GM12878 (cell line): Measurements from ENCODE around the gene ELP2. TPM values are rescaled to one million over a fixed set of nuclear protein-coding genes. Genes with fewer than 3 reads are reported as not detected.
A peak's percentile ranks its signal among the peaks of the same experiment; 100 is the strongest.

Experiments
- ATAC-seq: fragments of 200-7000 bp; cut with Tn5 transposase; 3 replicates; pipeline ENCODE4 v1.9.1; 2020; ENCODE audit warnings: mild to moderate bottlenecking, moderate library complexity
- BruUV-seq: library from RNA; stranded (reverse); fragments of 400-500 nt; replicated peaks from 2 replicates; lab custom pipeline; 2021; lab: Mats Ljungman, UMichigan
- CTCF ChIA-PET: fragments of 300-600 bp; sonication (Branson Sonifier 250); formaldehyde crosslinking; extraction: SDS; loops from one replicate; lab custom pipeline; 2021; ENCODE audit warnings: inconsistent platforms; lab: Yijun Ruan, JAX
- POLR2A ChIA-PET: fragments of 350-600 bp; formaldehyde crosslinking; extraction: SDS; loops from one replicate; lab custom pipeline; 2021; ENCODE audit warnings: inconsistent platforms; lab: Charles Lee
- RAD21 ChIA-PET: fragments of 300-600 bp; sonication (Branson Sonifier 250); formaldehyde crosslinking; loops from one replicate; lab custom pipeline; 2023; ENCODE audit warnings: antibody characterized with exemption; ENCODE audit not compliant: unreplicated experiment; lab: Charles Lee
- SMC1A ChIA-PET: fragments of 300-600 bp; sonication (Branson Sonifier 250); formaldehyde crosslinking; loops from one replicate; lab custom pipeline; 2023; ENCODE audit not compliant: unreplicated experiment, uncharacterized antibody; lab: Charles Lee
- DNase-seq: peaks from one replicate; pipeline ENCODE4 v3.0.0-alpha.2; 2011; ENCODE audit warnings: low read depth, low spot score
- FAIRE-seq: peaks from 3 replicates; lab custom pipeline; 2011; peaks lifted over from hg19 to GRCh38; lab: Jason Lieb, UNC
- H2AFZ ChIP-seq: 2 replicates; pipeline ENCODE4 v1.6.0; 2011; ENCODE audit warnings: low read depth, low read length, control low read depth; ENCODE audit not compliant: control insufficient read depth
- H3K27ac ChIP-seq: 2 replicates; pipeline ENCODE4 v1.5.1; 2011; ENCODE audit warnings: control low read depth; ENCODE audit not compliant: control insufficient read depth, insufficient read depth
- H3K27me3 ChIP-seq, 2 experiments: replicated peaks in 1 of 2; 2 replicates each; pipeline versions ENCODE4 v1.6.0 to v1.6.1; 2011; ENCODE audit warnings: low read length in 1 of 2; ENCODE audit not compliant: control insufficient read depth in 2 of 2, insufficient read depth in 2 of 2
- H3K36me3 ChIP-seq, 2 experiments: 2 replicates each; pipeline ENCODE4 v1.5.1; 2011; ENCODE audit warnings: low read length in 1 of 2; ENCODE audit not compliant: control insufficient read depth in 2 of 2, insufficient read depth in 2 of 2
- H3K4me1 ChIP-seq: 2 replicates; pipeline ENCODE4 v1.6.1; 2011; ENCODE audit warnings: mild to moderate bottlenecking, low read length, moderate library complexity, mixed read lengths; ENCODE audit not compliant: control insufficient read depth, insufficient read depth
- H3K4me2 ChIP-seq: 2 replicates; pipeline ENCODE4 v1.6.0; 2011; ENCODE audit warnings: control low read depth; ENCODE audit not compliant: control insufficient read depth, insufficient read depth
- H3K4me3 ChIP-seq: fragments of 200-600 bp; sonication (generic); 2 replicates; pipeline ENCODE4 v1.5.1; 2016
- H3K79me2 ChIP-seq: 2 replicates; pipeline ENCODE4 v1.6.0; 2011; ENCODE audit warnings: low read length; ENCODE audit not compliant: control insufficient read depth, insufficient read depth
- H3K9ac ChIP-seq: 2 replicates; pipeline ENCODE4 v1.8.0; 2011; ENCODE audit warnings: low read length, control low read depth, mixed read lengths; ENCODE audit not compliant: control insufficient read depth, insufficient read depth
- H3K9me3 ChIP-seq: replicated peaks from 3 replicates; pipeline ENCODE4 v1.5.1; 2011; ENCODE audit warnings: mild to moderate bottlenecking, low read length; ENCODE audit not compliant: control insufficient read depth, insufficient read depth
- H4K20me1 ChIP-seq: 2 replicates; pipeline ENCODE4 v1.6.0; 2011; ENCODE audit not compliant: control insufficient read depth, insufficient read depth
- FOS ChIP-seq: IDR thresholded peaks from 3 replicates; pipeline ENCODE4 v1.6.1; 2011; ENCODE audit warnings: borderline replicate concordance; ENCODE audit not compliant: insufficient read length; ENCODE audit errors: extremely low read depth
- POLR2AphosphoS2 ChIP-seq: IDR thresholded peaks from 2 replicates; pipeline ENCODE4 v1.6.1; 2011; ENCODE audit warnings: low read depth, mild to moderate bottlenecking, low read length, improper control_type of control experiment, moderate library complexity
- ZNF24 ChIP-seq: fragments of 450-650 bp; IDR thresholded peaks from 2 replicates; pipeline ENCODE4 v1.6.1; 2017; ENCODE audit warnings: antibody characterized with exemption, mild to moderate bottlenecking
- WGBS: methylation state at CpG from one replicate; pipeline ENCODE4 v1.1.6; 2016; ENCODE audit warnings: low lambda C conversion rate; ENCODE audit not compliant: insufficient replicate concordance, insufficient coverage; ENCODE audit errors: missing lambda C conversion rate; 5-methylcytosine and 5-hydroxymethylcytosine counted together
- in situ Hi-C: fragments of 300-500 bp; cut with MboI; formaldehyde crosslinking; loops from 9 replicates; pipeline ENCODE4 v1.14.3; 2018; ENCODE audit warnings: mixed read lengths
- intact Hi-C: fragments of 100-400 bp; cut with micrococcal nuclease; formaldehyde crosslinking; loops from one replicate; pipeline ENCODE4 v1.14.2; 2022; ENCODE audit not compliant: unreplicated experiment
- polyA plus RNA-seq, 11 experiments: library from polyadenylated mRNA; depleted of rRNA in 4 of 11; unstranded in 6 of 11; stranded (reverse) in 5 of 11; fragments of >200 nt; fragmentation: Nextera tagmentation in 4 of 11; fragmentation: Illumina TruSeq in 1 of 11; extraction: Ambion mirVana in 4 of 11; extraction: Trizol in 1 of 11; gene quantifications; 1 replicate in 1 of 11; 2 replicates in 10 of 11; pipeline versions ENCODE4 v1.2.1 to v1.2.3, GENCODE V29; 2011 to 2016; ENCODE audit warnings: inconsistent platforms in 2 of 11, missing spikeins in 2 of 11, low read depth in 1 of 11
- total RNA-seq, 4 experiments: library from RNA; depleted of rRNA in 3 of 4; stranded (reverse); fragments of >200 nt in 3 of 4; fragmentation: Illumina TruSeq in 1 of 4; extraction: Trizol in 1 of 4; gene quantifications; 2 replicates each; pipeline versions ENCODE4 v1.2.1 to v1.2.3, GENCODE V29; 2013 to 2021
- TF ChIP-seq, protein P1 (sequence below): fragments of 450-650 bp; IDR thresholded peaks from 2 replicates; pipeline ENCODE4 v1.6.1; 2017; ENCODE audit warnings: mild to moderate bottlenecking, moderate library complexity

Gene ELP2
- total and polyA plus RNA-seq, 10 of the 15 experiments (the other 5 are each of a cell fraction or from before 2014, with no cell fraction given) = 56.9 to 134 (median 88.5) TPM

DNA sequence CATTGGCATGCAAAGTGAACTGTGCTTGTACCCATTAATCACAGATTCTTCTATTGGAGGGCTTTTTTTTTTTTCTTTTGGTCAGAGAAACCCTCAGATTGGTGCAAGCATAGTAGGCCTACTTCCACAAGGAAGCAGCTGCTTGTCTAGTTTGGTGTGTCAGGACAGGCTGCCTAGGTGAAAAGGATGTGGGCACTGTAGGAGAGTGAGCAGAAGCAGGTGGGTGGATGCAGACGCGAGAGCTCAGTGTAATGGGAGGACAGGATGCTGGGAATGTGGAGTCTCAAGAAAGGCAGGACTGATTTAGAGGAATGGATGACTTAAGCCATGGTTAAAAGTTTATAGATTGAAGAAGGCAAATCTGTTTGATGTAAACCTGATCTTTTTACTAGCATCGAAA is 3.1 kb downstream of the ELP2 start:
- 90% methylated on average over 3 of the region's 3 CpGs for WGBS
- Histone ChIP-seq H3K27me3 (no peaks in the 10 kb centered on the region), H2AFZ (no peak overlapping the region), H3K4me1 (peaks cover 7% of the 10 kb centered on the region; the same call in 1 of the 2 replicates), H3K9ac (no peak overlapping the region), H4K20me1 (no peaks in the 10 kb centered on the region), H3K4me2 (peak overlapping the region; percentile 85; the same call in 1 of the 2 replicates), H3K4me3 (peak overlapping the region; percentile 44; the same call in 1 of the 2 replicates), H3K36me3 (peaks cover 0 to under 1% of the 10 kb centered on the region in 2 experiments; a peak in 1 of 4 replicates), H3K27ac (no peak overlapping the region), H3K9me3 (no peaks in the 10 kb centered on the region), H3K79me2 (peaks cover 68% of the 10 kb centered on the region)
- no TSS peak for BruUV-seq
- in situ Hi-C loops (no loop called here), intact Hi-C loops (no loop called here)
- no peak for DNase-seq
- SMC1A ChIA-PET = interaction anchor here (0.6 to 1.4 kb wide), 4 partner anchors 11 to 152 kb away, joined by 3 to 4 read pairs (median 4); no protein-coding TSS in a partner anchor
- CTCF ChIA-PET = interaction anchor here (0.8 to 1.7 kb wide), 2 partner anchors 11 to 440 kb away, joined by 3 to 5 read pairs; no protein-coding TSS in a partner anchor
- RAD21 ChIA-PET = interaction anchor here (1.8 kb wide), 1 partner anchor 151 kb away, joined by 4 read pairs; no protein-coding TSS in a partner anchor
- FAIRE-seq = no peak
- no peak for ATAC-seq
- TF ChIP-seq FOS = no peak
- no peak for TF ChIP-seq POLR2AphosphoS2
- TF ChIP-seq, protein P1, sequence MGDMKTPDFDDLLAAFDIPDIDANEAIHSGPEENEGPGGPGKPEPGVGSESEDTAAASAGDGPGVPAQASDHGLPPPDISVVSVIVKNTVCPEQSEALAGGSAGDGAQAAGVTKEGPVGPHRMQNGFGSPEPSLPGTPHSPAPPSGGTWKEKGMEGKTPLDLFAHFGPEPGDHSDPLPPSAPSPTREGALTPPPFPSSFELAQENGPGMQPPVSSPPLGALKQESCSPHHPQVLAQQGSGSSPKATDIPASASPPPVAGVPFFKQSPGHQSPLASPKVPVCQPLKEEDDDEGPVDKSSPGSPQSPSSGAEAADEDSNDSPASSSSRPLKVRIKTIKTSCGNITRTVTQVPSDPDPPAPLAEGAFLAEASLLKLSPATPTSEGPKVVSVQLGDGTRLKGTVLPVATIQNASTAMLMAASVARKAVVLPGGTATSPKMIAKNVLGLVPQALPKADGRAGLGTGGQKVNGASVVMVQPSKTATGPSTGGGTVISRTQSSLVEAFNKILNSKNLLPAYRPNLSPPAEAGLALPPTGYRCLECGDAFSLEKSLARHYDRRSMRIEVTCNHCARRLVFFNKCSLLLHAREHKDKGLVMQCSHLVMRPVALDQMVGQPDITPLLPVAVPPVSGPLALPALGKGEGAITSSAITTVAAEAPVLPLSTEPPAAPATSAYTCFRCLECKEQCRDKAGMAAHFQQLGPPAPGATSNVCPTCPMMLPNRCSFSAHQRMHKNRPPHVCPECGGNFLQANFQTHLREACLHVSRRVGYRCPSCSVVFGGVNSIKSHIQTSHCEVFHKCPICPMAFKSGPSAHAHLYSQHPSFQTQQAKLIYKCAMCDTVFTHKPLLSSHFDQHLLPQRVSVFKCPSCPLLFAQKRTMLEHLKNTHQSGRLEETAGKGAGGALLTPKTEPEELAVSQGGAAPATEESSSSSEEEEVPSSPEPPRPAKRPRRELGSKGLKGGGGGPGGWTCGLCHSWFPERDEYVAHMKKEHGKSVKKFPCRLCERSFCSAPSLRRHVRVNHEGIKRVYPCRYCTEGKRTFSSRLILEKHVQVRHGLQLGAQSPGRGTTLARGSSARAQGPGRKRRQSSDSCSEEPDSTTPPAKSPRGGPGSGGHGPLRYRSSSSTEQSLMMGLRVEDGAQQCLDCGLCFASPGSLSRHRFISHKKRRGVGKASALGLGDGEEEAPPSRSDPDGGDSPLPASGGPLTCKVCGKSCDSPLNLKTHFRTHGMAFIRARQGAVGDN = no peak
- TF ChIP-seq ZNF24 = no peak
- POLR2A ChIA-PET = interaction anchor here (0.7 kb wide), 2 partner anchors 13 to 306 kb away, joined by 3 to 4 read pairs; no protein-coding TSS in a partner anchor
